Lower leg skin (tissue), 4 donors: ENCODE results near the gene THBS1. TPM values are rescaled to one million over a fixed set of nuclear protein-coding genes. Genes with fewer than 3 reads are reported as not detected.

Experiments
- DNase-seq, 2 donors: peaks; one replicate each; pipeline ENCODE4 v3.0.0-alpha.2; 2019; ENCODE audit warnings: low spot score in 2 of 2
- H3K4me3 ChIP-seq: fragments of 200-600 bp; sonication (generic); 2 replicates; pipeline ENCODE4 v1.5.1; 2017; ENCODE audit warnings: mild to moderate bottlenecking, low read depth; ENCODE audit not compliant: poor library complexity, severe bottlenecking
- POLR2A ChIP-seq, 2 donors: fragments of 450-650 bp; IDR thresholded peaks; one replicate each; pipeline ENCODE4 v1.6.1; 2016 to 2017; ENCODE audit warnings: antibody characterized with exemption in 2 of 2, mild to moderate bottlenecking in 1 of 2, moderate library complexity in 1 of 2
- WGBS, 2 donors: methylation state at CpG; one replicate each; pipeline ENCODE4 v1.1.5; 2018; 5-methylcytosine and 5-hydroxymethylcytosine counted together
- intact Hi-C: fragments of 100-400 bp; cut with DNase I; formaldehyde crosslinking; loops from one replicate; pipeline ENCODE4 v1.15.0; 2023; ENCODE audit warnings: low total_unique reads
- total RNA-seq, 4 donors: library from RNA; depleted of rRNA; stranded (reverse); fragments of >200 nt; gene quantifications; one replicate each; pipeline ENCODE4 v1.1.0, GENCODE V29; 2016
- TF ChIP-seq, protein P1 (sequence below), 3 donors: fragments of 450-650 bp; IDR thresholded peaks; one replicate each; pipeline ENCODE4 v1.5.1; 2016; ENCODE audit warnings: antibody characterized with exemption in 3 of 3, mild to moderate bottlenecking in 3 of 3, moderate library complexity in 2 of 3

The THBS1 gene
- total RNA-seq, 4 donors from 2014 or later, result 84.7 to 158 (median 103) TPM

DNA sequence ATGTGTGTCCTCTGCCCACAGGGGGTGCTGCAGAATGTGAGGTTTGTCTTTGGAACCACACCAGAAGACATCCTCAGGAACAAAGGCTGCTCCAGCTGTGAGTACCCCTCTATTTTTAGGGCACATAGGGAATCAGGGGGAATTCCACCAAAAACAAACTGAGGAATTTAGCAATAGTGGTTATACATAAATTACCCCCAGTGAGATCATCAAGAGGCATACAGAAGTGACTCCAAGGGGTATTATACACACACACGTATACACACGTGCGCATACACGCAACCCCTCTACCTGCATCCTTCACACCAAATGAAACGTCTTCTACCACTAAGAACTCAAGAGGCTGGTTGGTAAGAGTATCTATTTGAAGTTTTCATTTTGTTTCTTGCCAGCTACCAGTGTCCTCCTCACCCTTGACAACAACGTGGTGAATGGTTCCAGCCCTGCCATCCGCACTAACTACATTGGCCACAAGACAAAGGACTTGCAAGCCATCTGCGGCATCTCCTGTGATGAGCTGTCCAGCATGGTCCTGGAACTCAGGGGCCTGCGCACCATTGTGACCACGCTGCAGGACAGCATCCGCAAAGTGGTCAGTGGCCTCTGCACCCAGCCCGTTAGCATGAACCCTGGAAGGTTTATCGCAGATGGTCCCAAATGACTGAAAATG lies 2.9 kb downstream of the THBS1 start:
- 75 to 88% methylated on average over 13 of the region's 13 CpGs for WGBS, 2 donors

DNA sequence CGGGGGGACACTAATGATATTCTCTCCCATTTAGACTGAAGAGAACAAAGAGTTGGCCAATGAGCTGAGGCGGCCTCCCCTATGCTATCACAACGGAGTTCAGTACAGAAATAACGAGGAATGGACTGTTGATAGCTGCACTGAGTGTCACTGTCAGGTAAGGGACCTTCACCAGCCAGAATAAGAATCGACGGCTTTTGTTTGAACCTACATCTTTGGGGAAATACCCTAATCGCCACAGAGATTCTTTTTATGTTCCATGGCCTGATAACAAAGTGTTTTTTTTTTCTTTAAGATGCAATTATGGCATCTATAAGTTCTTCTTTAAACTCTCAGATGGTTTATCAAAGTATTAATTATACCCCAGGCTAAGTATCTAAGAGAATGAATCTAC lies 3.4 kb downstream of the THBS1 start:
- 74 to 80% methylated on average over 7 of the region's 7 CpGs for WGBS, 2 donors
- no peak overlapping the region for H3K4me3 ChIP-seq
- DNase-seq, result no peak
- intact Hi-C loops, result no loop called here
- no peak for TF ChIP-seq POLR2A (IDR thresholded peaks at IDR 0.05)
- TF ChIP-seq, protein P1, sequence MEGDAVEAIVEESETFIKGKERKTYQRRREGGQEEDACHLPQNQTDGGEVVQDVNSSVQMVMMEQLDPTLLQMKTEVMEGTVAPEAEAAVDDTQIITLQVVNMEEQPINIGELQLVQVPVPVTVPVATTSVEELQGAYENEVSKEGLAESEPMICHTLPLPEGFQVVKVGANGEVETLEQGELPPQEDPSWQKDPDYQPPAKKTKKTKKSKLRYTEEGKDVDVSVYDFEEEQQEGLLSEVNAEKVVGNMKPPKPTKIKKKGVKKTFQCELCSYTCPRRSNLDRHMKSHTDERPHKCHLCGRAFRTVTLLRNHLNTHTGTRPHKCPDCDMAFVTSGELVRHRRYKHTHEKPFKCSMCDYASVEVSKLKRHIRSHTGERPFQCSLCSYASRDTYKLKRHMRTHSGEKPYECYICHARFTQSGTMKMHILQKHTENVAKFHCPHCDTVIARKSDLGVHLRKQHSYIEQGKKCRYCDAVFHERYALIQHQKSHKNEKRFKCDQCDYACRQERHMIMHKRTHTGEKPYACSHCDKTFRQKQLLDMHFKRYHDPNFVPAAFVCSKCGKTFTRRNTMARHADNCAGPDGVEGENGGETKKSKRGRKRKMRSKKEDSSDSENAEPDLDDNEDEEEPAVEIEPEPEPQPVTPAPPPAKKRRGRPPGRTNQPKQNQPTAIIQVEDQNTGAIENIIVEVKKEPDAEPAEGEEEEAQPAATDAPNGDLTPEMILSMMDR (IDR thresholded peaks at IDR 0.05), result no peak

More for the DNA sequence above, 2.9 kb downstream of the THBS1 start:
- intact Hi-C loops, result no loop called here
- DNase-seq, result no peak
- TF ChIP-seq, protein P1 (IDR thresholded peaks at IDR 0.05), result no peak
- H3K4me3 ChIP-seq, result no peak overlapping the region

DNA sequence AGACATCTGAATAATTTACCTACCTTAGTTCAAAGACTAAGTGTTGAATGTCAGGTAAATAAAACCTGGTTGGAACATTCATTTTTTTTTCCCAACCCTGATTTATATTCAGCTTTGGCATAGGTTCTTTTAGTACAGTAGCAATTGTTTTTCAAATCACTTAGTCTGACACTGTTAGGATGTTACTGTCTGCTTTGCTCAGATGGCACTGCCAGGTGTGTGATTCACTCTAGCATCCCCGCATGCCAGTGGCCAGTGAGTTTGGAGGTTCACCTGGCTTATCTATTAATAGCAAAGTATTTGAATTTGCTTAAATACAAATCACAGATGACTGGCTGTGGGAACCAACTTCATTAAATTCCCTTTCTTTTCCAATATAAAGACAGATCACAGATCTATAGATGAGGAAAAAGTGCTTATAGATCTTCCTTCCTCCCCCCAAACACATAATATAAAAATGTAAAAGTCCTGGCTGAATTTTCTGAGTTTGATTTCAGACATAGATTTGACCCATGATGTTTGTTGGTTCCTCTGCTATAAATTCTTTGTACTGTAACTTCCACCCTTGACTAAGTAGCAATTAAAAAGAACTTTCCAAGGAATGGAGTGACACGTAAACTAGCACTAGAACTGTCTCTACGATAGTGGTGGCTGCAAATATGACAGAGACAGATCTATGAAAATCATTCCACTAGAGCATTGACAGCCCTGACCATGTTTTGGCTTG lies 3.9 kb downstream of the THBS1 start:
- DNase-seq, result no peak
- H3K4me3 ChIP-seq, result no peak overlapping the region
- TF ChIP-seq, protein P1 (IDR thresholded peaks at IDR 0.05), result no peak
- TF ChIP-seq POLR2A (IDR thresholded peaks at IDR 0.05), result no peak
- WGBS, 2 donors, result 66 to 72% methylated on average over 3 of the region's 3 CpGs
- intact Hi-C loops, result no loop called here

DNA sequence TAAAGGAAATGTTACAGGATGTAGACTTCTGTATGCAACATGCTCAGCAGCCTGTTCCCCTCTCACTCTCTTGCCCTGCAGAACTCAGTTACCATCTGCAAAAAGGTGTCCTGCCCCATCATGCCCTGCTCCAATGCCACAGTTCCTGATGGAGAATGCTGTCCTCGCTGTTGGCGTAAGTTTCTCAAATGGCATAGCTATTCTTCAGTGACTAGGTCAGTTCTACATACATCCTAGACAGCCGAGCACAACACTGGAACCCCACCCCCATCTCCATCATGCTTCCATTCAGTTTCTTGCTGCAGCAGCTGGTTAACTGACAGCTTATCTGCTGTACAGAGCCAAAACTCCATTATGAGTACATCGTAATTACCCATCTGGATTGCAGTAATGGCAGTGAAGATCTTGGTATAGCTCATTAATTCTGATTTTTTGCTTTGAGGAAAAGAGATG lies 4.5 kb downstream of the THBS1 start:
- intact Hi-C loops, result no loop called here
- 77 to 90% methylated on average over 4 of the region's 4 CpGs for WGBS, 2 donors
- no peak for DNase-seq
- no peak for TF ChIP-seq POLR2A (IDR thresholded peaks at IDR 0.05)
- TF ChIP-seq, protein P1 (IDR thresholded peaks at IDR 0.05), result no peak
- no peak overlapping the region for H3K4me3 ChIP-seq

GRCh38 chr15:39585871-39586301 lies 5.0 kb downstream of the THBS1 start:
- DNase-seq, result no peak
- no peak overlapping the region for H3K4me3 ChIP-seq
- intact Hi-C loops, result no loop called here
- TF ChIP-seq POLR2A (IDR thresholded peaks at IDR 0.05), result no peak
- WGBS, 2 donors, result 56 to 90% methylated on average over 4 of the region's 4 CpGs

- H3K4me3 ChIP-seq, result no peak overlapping the region
- DNase-seq, result peak in 1 of 2 donors; percentile 49
- TF ChIP-seq POLR2A (IDR thresholded peaks at IDR 0.05), result no peak
- TF ChIP-seq, protein P1 (IDR thresholded peaks at IDR 0.05), result no peak
These were observed 5.7 kb downstream of the THBS1 start for GRCh38 chr15:39586387-39587095.

More at GRCh38 chr15:39586387-39587095, 5.7 kb downstream of the THBS1 start:
- WGBS, 2 donors, result 57 to 72% methylated on average over 10 of the region's 10 CpGs
- intact Hi-C loops, result no loop called here
